ENCODE measurements around the gene IRF9. TPM values are rescaled to one million over a fixed set of nuclear protein-coding genes. Genes with fewer than 3 reads are reported as not detected.

IRF9 gene
- total RNA-seq, 1 donor from 2014 or later: 123 TPM

DNA sequence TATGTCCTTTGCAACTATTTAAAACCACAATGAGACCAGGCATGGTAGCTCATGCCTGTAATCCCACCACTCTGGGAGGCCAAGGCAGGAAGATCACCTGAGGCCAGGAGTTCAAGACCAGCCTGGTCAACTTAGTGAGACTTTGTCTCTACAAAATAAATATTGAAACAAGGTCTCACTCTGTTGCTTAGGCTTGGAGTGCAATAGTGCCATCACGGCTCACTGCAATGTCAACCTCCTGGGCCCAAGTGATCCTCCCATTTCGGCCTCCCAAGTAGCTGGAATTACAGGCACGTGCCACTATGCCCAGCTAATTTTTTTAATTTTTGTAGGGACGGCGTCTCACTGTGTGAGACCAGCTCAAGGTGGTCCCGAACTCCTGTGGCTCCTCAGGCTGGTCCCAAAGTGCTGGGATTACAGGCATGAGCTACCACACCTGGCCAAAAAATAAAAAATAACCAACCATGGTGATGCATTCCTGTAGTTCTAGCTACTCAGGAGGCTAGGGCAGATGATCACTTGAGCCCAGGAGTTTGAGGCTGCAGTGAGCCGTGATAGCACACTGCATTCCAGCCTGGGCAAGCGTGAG, 31.6 kb upstream of the IRF9 start:
- DNase-seq: no peak
- no peak for TF ChIP-seq CTCF (IDR thresholded peaks at IDR 0.05)

DNA sequence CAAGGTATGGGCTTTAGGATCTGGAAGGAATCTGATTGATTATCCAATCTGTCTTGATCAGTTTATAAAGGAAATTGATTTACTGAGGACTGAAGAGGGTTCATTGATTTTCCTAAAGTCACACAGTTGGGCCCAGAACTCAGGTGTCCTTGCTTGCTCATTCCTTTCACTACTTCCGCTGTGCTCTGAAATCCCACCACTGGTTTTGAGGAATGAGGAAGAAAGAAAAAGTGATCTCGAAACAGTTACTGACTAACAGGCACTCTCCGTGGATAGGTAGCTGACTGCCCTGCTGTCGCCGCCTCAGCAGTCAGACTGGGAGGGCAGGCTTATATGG, 30.7 kb upstream of the IRF9 start, which contains the start of gene FITM1:
FITM1 (plus strand) TSS at position 280 of the 337 bp plus-strand sequence. CDS start 905 bp downstream, outside the sequence.
- DNase-seq (no peak), ATAC-seq (no peak)
- H3K36me3 ChIP-seq: no peaks in the 10 kb centered on the region
- no peak for TF ChIP-seq CTCF (IDR thresholded peaks at IDR 0.05)
- no peaks in the 10 kb centered on the region for H3K27me3 ChIP-seq
- no peaks in the 10 kb centered on the region for H3K9me3 ChIP-seq
- no peak within 1 kb of the TSS for H3K4me3 ChIP-seq
- peak within 1 kb of the TSS; percentile 72 for H3K27ac ChIP-seq
- intact Hi-C loops (cut with DNase I): no loop called here
- H3K4me1 ChIP-seq: peaks cover 6% of the 10 kb centered on the region

More for the DNA sequence above, 31.6 kb upstream of the IRF9 start:
- no peaks in the 10 kb centered on the region for H3K36me3 ChIP-seq
- ATAC-seq: no peak
- no peak overlapping the region for H3K4me3 ChIP-seq
- no peaks in the 10 kb centered on the region for H3K9me3 ChIP-seq
- no peak overlapping the region for H3K27ac ChIP-seq
- intact Hi-C loops (cut with DNase I): no loop called here
- H3K27me3 ChIP-seq: no peaks in the 10 kb centered on the region
- H3K4me1 ChIP-seq: peaks cover 6% of the 10 kb centered on the region

DNA sequence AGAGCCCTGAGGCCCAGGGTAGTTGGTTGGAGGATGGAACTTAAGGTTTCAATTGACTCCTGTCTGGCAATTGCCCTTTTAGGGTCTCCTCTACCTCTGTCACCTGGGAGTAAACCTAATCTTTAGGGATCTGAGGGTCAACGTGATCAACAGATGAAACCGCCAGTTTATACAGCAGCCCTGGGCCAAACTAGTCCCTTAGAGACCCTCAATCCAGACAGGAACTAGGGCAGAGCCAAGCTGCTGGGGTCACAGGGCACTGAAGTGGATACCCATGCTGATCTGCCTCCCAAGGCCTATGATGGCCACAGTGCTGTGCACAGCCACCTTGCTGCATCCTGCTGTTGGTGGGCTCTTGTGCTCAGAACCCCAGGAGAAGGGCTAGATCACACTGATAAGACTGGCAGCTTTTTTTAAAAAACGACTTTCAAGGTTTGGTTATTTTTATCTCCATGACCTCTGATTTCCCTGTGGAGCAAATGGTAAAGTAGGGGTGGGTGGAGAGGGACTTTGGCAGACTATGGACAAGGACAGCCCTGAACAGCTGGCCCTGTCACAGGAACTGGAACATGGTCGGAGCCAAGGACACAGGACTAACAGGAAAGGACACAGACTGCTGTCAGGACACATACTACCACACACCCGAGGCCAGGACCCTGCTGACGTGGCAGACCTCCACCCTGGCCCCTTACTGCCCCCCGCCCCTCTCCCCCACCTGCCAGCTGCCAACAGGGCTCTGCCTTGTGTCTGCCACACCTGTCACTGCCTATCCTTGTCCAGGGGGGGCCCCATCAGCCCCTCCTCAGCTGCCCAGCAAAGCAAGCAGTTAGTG, 30.1 kb upstream of the IRF9 start:
- Histone ChIP-seq H3K4me3 (no peak overlapping the region), H3K36me3 (no peaks in the 10 kb centered on the region), H3K9me3 (no peaks in the 10 kb centered on the region), H3K27ac (peak overlapping the region; percentile 72), H3K4me1 (peaks cover 6% of the 10 kb centered on the region), H3K27me3 (no peaks in the 10 kb centered on the region)
- no peak for TF ChIP-seq CTCF (IDR thresholded peaks at IDR 0.05)
- intact Hi-C loops (cut with DNase I): no loop called here
- no peak for DNase-seq
- no peak for ATAC-seq

- Histone ChIP-seq H3K9me3 (no peaks in the 10 kb centered on the region), H3K27ac (peak overlapping the region; percentile 72), H3K27me3 (no peaks in the 10 kb centered on the region), H3K4me1 (peaks cover 7% of the 10 kb centered on the region), H3K36me3 (no peaks in the 10 kb centered on the region), H3K4me3 (no peak overlapping the region)
- DNase-seq: no peak
- intact Hi-C loops (cut with DNase I): no loop called here
- TF ChIP-seq CTCF (IDR thresholded peaks at IDR 0.05): no peak
- no peak for ATAC-seq
Observed at GRCh38 chr14:24131549-24131966, 29.5 kb upstream of the IRF9 start.

DNA sequence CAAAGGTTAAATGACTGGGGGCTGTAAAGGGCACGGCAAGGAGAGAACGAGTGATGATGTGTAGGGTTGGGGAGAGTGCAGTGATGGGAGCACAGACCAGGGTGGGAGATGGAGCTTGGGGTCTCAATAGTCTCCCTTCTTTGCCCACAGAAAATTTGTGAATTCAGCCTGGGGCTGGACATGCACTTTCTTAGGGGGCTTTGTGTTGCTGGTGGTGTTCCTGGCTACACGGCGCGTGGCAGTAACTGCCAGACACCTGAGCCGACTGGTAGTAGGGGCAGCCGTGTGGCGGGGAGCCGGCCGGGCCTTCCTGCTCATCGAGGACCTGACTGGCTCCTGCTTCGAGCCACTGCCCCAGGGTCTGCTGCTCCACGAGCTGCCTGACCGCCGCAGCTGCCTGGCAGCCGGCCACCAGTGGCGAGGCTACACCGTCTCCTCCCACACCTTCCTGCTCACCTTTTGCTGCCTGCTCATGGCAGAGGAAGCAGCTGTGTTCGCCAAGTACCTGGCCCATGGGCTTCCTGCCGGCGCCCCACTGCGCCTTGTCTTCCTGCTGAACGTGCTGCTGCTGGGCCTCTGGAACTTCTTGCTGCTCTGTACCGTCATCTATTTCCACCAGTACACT, 28.9 kb upstream of the IRF9 start:
- Histone ChIP-seq H3K4me1 (peaks cover 13% of the 10 kb centered on the region), H3K36me3 (no peaks in the 10 kb centered on the region), H3K9me3 (no peaks in the 10 kb centered on the region), H3K27ac (no peak overlapping the region), H3K4me3 (no peak overlapping the region), H3K27me3 (no peaks in the 10 kb centered on the region)
- intact Hi-C loops (cut with DNase I): no loop called here
- ATAC-seq (no peak), DNase-seq (no peak)
- TF ChIP-seq CTCF (IDR thresholded peaks at IDR 0.05): no peak

Data from upper lobe of right lung (tissue), 1 donor.